K562 (cell line): ENCODE results near the gene CRACR2B. TPM values are rescaled to one million over a fixed set of nuclear protein-coding genes. Genes with fewer than 3 reads are reported as not detected.

ENCODE experiments used
- FUS ChIP-seq: fragments of 200-400 bp; formaldehyde crosslinking; optimal IDR thresholded peaks from 2 replicates; pipeline ENCODE3; 2017; ENCODE audit warnings: low read depth, low read length
- PHF20 ChIP-seq: fragments of 450-650 bp; IDR thresholded peaks from 2 replicates; pipeline ENCODE4 v1.6.1; 2018; ENCODE audit not compliant: partially characterized antibody
- RNF2 ChIP-seq: sonication (generic); IDR thresholded peaks from 2 replicates; pipeline ENCODE4 v1.6.1; 2016
- SMAD2 ChIP-seq: fragments of 150-350 bp; IDR thresholded peaks from 2 replicates; pipeline ENCODE4 v1.6.1; 2014; ENCODE audit warnings: low read depth, mild to moderate bottlenecking, low read length
- TARDBP ChIP-seq: fragments of 450-650 bp; IDR thresholded peaks from 2 replicates; pipeline ENCODE4 v1.6.1; 2016
- ZNF140 ChIP-seq: fragments of 250-450 bp; sonication (Bioruptor Pico); IDR thresholded peaks from 2 replicates; pipeline ENCODE4 v1.8.0; 2021; ENCODE audit warnings: moderate library complexity, mild to moderate bottlenecking, inconsistent platforms
- ZNF224 ChIP-seq: sonication (generic); formaldehyde crosslinking; IDR thresholded peaks from 2 replicates; pipeline ENCODE4 v1.8.0; 2022; ENCODE audit warnings: mild to moderate bottlenecking, missing genetic modification reagents
- polyA plus RNA-seq, 8 experiments: library from polyadenylated mRNA; depleted of rRNA in 4 of 8; stranded (reverse) in 5 of 8; unstranded in 3 of 8; fragments of >200 nt; fragmentation: Nextera tagmentation in 2 of 8; fragmentation: Illumina TruSeq in 1 of 8; extraction: Ambion mirVana in 2 of 8; extraction: Trizol in 1 of 8; gene quantifications; 2 replicates each; pipeline versions ENCODE4 v1.2.1 to v1.2.3, GENCODE V29; 2011 to 2014; ENCODE audit warnings: inconsistent platforms in 1 of 8, missing spikeins in 1 of 8
- total RNA-seq, 7 experiments: library from RNA; depleted of rRNA in 6 of 7; stranded (reverse); fragments of >200 nt in 6 of 7; fragmentation: Illumina TruSeq in 2 of 7; extraction: Trizol in 2 of 7; gene quantifications; 2 replicates each; pipeline versions ENCODE4 v1.2.1 to v1.2.3, GENCODE V29; 2011 to 2021; ENCODE audit warnings: low replicate concordance in 1 of 7
- TF ChIP-seq, protein P1 (sequence below): fragments of 450-650 bp; formaldehyde crosslinking; IDR thresholded peaks from 2 replicates; pipeline ENCODE4 v1.4.0; 2022; ENCODE audit warnings: missing genetic modification characterization
- TF ChIP-seq, protein P2 (sequence below): fragments of 450-650 bp; formaldehyde crosslinking; IDR thresholded peaks from 2 replicates; pipeline ENCODE4 v1.4.0; 2020; ENCODE audit warnings: mild to moderate bottlenecking, moderate library complexity
- TF ChIP-seq, protein P3 (sequence below): IDR thresholded peaks from 2 replicates; pipeline ENCODE4 v1.6.1; 2016; ENCODE audit warnings: missing genetic modification characterization, missing compliant biosample characterization
- TF ChIP-seq, protein P4 (sequence below): fragments of 450-650 bp; IDR thresholded peaks from 2 replicates; pipeline ENCODE4 v1.6.1; 2018; ENCODE audit not compliant: partially characterized antibody
- TF ChIP-seq, protein P5 (sequence below): sonication (generic); formaldehyde crosslinking; IDR thresholded peaks from 2 replicates; pipeline ENCODE4 v1.8.0; 2022; ENCODE audit warnings: mild to moderate bottlenecking, low read depth, missing genetic modification reagents
- TF ChIP-seq, protein P6 (sequence below): sonication (generic); formaldehyde crosslinking; IDR thresholded peaks from 2 replicates; pipeline ENCODE4 v1.8.1; 2023; ENCODE audit warnings: mild to moderate bottlenecking, missing genetic modification reagents
- TF ChIP-seq, protein P7 (sequence below): fragments of 450-650 bp; IDR thresholded peaks from 2 replicates; pipeline ENCODE4 v1.7.0; 2016; ENCODE audit warnings: borderline replicate concordance

Gene CRACR2B
- total and polyA plus RNA-seq, 9 of the 15 experiments (the other 6 are each of a cell fraction or from before 2014, with no cell fraction given), result 0.10 to 51.0 (median 6.0) TPM

DNA sequence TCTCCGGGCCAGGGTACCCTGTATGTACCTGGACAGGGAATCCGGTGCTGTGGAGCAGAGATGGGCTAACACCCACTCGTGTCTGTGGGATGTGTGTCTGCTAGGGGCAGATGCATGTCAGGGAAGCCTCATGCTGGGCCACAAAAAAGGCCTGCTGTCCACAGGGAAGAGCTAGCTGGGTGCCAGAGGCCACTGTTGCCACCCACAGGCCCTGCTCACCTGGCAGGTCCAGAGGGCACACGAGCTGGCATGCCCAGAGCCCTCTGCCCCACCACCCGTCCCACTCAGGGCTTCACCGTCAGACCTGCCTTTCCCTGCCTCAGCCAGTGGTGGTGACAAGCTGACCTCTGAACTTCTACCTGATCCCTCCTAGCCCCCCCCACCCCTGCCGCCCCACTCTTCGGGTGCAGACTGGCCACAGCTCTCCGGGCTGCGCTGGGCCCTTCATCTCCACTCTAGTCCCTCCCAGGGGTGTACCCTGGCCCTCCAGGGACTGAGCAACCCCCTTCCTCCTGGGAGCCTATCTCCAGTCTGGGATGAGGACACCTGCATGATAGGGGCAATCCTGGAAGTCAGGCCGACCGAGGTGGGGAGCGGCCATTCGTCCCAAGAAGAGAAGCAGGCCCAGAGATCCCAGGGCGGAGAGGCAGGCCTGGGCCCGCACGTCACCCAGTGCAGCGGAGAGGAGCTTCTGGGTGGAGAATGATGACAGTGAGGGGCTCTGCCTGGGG lies 31.0 kb upstream of the CRACR2B start (continued):
- TF ChIP-seq, protein P1, sequence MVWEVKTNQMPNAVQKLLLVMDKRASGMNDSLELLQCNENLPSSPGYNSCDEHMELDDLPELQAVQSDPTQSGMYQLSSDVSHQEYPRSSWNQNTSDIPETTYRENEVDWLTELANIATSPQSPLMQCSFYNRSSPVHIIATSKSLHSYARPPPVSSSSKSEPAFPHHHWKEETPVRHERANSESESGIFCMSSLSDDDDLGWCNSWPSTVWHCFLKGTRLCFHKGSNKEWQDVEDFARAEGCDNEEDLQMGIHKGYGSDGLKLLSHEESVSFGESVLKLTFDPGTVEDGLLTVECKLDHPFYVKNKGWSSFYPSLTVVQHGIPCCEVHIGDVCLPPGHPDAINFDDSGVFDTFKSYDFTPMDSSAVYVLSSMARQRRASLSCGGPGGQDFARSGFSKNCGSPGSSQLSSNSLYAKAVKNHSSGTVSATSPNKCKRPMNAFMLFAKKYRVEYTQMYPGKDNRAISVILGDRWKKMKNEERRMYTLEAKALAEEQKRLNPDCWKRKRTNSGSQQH, result no peak
- TF ChIP-seq, protein P2, sequence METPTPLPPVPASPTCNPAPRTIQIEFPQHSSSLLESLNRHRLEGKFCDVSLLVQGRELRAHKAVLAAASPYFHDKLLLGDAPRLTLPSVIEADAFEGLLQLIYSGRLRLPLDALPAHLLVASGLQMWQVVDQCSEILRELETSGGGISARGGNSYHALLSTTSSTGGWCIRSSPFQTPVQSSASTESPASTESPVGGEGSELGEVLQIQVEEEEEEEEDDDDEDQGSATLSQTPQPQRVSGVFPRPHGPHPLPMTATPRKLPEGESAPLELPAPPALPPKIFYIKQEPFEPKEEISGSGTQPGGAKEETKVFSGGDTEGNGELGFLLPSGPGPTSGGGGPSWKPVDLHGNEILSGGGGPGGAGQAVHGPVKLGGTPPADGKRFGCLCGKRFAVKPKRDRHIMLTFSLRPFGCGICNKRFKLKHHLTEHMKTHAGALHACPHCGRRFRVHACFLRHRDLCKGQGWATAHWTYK (CRISPR knock-in tag), result no peak
- no peak for TF ChIP-seq ZNF140 (CRISPR knock-in tag)
- TF ChIP-seq PHF20, result no peak
- TF ChIP-seq TARDBP, result no peak
- TF ChIP-seq, protein P3, sequence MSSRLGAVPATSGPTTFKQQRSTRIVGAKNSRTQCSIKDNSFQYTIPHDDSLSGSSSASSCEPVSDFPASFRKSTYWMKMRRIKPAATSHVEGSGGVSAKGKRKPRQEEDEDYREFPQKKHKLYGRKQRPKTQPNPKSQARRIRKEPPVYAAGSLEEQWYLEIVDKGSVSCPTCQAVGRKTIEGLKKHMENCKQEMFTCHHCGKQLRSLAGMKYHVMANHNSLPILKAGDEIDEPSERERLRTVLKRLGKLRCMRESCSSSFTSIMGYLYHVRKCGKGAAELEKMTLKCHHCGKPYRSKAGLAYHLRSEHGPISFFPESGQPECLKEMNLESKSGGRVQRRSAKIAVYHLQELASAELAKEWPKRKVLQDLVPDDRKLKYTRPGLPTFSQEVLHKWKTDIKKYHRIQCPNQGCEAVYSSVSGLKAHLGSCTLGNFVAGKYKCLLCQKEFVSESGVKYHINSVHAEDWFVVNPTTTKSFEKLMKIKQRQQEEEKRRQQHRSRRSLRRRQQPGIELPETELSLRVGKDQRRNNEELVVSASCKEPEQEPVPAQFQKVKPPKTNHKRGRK, result no peak
- TF ChIP-seq, protein P4, sequence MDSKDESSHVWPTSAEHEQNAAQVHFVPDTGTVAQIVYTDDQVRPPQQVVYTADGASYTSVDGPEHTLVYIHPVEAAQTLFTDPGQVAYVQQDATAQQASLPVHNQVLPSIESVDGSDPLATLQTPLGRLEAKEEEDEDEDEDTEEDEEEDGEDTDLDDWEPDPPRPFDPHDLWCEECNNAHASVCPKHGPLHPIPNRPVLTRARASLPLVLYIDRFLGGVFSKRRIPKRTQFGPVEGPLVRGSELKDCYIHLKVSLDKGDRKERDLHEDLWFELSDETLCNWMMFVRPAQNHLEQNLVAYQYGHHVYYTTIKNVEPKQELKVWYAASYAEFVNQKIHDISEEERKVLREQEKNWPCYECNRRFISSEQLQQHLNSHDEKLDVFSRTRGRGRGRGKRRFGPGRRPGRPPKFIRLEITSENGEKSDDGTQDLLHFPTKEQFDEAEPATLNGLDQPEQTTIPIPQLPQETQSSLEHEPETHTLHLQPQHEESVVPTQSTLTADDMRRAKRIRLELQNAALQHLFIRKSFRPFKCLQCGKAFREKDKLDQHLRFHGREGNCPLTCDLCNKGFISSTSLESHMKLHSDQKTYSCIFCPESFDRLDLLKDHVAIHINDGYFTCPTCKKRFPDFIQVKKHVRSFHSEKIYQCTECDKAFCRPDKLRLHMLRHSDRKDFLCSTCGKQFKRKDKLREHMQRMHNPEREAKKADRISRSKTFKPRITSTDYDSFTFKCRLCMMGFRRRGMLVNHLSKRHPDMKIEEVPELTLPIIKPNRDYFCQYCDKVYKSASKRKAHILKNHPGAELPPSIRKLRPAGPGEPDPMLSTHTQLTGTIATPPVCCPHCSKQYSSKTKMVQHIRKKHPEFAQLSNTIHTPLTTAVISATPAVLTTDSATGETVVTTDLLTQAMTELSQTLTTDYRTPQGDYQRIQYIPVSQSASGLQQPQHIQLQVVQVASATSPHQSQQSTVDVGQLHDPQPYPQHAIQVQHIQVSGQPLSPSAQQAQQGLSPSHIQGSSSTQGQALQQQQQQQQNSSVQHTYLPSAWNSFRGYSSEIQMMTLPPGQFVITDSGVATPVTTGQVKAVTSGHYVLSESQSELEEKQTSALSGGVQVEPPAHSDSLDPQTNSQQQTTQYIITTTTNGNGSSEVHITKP, result peak; percentile 3
- no peak for TF ChIP-seq FUS
- TF ChIP-seq, protein P5, sequence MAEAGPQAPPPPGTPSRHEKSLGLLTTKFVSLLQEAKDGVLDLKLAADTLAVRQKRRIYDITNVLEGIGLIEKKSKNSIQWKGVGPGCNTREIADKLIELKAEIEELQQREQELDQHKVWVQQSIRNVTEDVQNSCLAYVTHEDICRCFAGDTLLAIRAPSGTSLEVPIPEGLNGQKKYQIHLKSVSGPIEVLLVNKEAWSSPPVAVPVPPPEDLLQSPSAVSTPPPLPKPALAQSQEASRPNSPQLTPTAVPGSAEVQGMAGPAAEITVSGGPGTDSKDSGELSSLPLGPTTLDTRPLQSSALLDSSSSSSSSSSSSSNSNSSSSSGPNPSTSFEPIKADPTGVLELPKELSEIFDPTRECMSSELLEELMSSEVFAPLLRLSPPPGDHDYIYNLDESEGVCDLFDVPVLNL (CRISPR knock-in tag), result no peak
- no peak for TF ChIP-seq SMAD2
- TF ChIP-seq, protein P6, sequence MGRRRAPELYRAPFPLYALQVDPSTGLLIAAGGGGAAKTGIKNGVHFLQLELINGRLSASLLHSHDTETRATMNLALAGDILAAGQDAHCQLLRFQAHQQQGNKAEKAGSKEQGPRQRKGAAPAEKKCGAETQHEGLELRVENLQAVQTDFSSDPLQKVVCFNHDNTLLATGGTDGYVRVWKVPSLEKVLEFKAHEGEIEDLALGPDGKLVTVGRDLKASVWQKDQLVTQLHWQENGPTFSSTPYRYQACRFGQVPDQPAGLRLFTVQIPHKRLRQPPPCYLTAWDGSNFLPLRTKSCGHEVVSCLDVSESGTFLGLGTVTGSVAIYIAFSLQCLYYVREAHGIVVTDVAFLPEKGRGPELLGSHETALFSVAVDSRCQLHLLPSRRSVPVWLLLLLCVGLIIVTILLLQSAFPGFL (CRISPR knock-in tag), result no peak
- TF ChIP-seq RNF2, result no peak
- TF ChIP-seq ZNF224, result no peak
- TF ChIP-seq, protein P7, sequence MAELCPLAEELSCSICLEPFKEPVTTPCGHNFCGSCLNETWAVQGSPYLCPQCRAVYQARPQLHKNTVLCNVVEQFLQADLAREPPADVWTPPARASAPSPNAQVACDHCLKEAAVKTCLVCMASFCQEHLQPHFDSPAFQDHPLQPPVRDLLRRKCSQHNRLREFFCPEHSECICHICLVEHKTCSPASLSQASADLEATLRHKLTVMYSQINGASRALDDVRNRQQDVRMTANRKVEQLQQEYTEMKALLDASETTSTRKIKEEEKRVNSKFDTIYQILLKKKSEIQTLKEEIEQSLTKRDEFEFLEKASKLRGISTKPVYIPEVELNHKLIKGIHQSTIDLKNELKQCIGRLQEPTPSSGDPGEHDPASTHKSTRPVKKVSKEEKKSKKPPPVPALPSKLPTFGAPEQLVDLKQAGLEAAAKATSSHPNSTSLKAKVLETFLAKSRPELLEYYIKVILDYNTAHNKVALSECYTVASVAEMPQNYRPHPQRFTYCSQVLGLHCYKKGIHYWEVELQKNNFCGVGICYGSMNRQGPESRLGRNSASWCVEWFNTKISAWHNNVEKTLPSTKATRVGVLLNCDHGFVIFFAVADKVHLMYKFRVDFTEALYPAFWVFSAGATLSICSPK, result no peak
